ENCODE data around the gene TP53BP2.
"Not testable (repeated sequence)": the region's sequence is repeated elsewhere in the genome, so short reads cannot be mapped to it uniquely, and the experiment has no call there.

The TP53BP2 gene

GRCh38 chr1:223852337-223852736 is 6.6 kb upstream of the TP53BP2 start:
- no peak for DNase-seq (ENCODE audit: low read depth in 2 of 2)

GRCh38 chr1:223849352-223850254 is 3.9 kb upstream of the TP53BP2 start:
- DNase-seq (ENCODE audit: low read depth in 2 of 2), result no peak

- DNase-seq (ENCODE audit: low read depth in 2 of 2), result no peak
Observed at GRCh38 chr1:223848536-223848935, 2.8 kb upstream of the TP53BP2 start.

DNA sequence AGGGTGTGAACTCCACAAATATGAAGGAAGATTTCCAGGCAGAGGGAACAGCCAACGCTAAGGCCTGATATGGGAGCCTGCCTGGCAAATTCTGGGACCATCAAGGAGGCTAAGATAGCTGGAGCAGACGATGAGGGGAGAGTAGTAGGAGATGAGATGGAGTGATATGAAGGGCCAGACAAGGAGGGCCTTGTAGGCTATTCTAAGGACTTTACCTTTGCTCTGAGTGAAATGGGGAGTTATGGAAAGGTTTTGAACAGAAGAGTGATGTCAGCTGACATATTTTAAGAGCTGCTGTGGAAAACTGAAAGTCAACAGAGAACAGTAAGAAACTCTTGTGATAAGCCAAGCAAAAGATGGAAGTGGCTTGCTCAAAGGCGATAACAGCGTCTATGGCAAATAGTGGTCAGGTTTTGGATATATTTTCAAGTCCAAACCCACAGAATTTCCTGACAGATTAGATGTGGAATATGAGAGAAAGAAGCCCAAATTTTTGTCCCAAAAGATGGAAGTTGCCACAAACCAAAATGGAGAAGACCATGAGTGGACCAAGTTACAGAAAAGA is 2.1 kb upstream of the TP53BP2 start:
- DNase-seq (ENCODE audit: low read depth in 2 of 2), result no peak

GRCh38 chr1:223845037-223845809 is 524 bp downstream of the TP53BP2 start:
- DNase-seq (ENCODE audit: low read depth in 2 of 2), result peak; percentile 6 to 55

DNA sequence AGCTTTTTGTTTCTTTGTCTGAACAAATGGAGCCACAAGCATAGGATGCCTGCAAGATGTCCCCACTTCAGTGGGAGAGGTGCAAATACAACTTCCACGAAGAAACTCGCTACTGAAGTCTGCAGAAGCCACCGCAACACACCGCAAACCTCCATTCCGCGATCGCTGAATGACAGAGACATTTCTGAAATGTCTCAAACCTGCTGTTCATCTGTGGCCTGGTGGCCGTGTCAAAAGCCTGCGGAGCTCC is 1.0 kb downstream of the TP53BP2 start:
- peak; percentile 9 to 21 for DNase-seq (ENCODE audit: low read depth in 2 of 2)

DNA sequence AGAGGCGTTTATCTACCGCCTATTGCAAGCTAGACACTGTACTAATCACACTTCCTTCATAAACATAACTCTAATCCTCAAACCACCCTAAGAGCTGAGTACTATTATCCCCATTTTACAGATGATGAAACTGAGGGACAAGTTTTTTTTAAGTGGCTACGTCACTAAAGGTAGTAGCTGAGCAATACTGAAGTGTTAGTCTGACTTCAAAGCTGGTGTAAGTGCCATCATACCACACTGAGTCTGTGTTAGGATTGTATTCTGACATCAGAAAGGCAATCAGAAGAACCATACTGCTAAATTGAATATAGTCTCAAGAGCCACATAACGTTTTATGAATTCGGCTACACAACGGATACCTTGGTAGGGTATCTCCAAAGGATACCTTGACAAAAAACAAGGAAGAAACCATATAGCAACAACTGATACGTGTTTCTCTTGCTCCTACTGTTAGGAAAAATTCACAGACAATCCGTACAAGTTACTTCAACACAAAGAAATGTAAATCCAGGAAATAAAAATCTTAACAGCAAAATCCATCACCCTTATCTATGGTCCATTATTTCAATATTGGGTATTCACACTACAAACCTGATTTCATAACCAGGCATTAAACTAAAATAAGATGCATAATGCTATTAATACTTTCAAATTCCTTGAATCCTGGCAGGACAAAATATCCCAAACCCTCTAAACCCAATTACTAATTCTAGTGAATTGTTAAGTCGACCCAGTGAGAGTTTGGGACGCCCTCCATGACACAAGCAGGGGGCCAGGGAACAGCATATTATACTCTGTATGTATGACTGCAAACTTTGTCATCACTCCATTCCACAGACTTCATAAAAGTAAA is 1.6 kb downstream of the TP53BP2 start:
- DNase-seq (ENCODE audit: low read depth in 2 of 2), result no peak

- DNase-seq (ENCODE audit: low read depth in 2 of 2), result no peak
Observed at GRCh38 chr1:223842784-223843183, 3.0 kb downstream of the TP53BP2 start.

- DNase-seq (ENCODE audit: low read depth in 2 of 2), result not testable (repeated sequence)
Observed at GRCh38 chr1:223841977-223842623, 3.6 kb downstream of the TP53BP2 start.

DNA sequence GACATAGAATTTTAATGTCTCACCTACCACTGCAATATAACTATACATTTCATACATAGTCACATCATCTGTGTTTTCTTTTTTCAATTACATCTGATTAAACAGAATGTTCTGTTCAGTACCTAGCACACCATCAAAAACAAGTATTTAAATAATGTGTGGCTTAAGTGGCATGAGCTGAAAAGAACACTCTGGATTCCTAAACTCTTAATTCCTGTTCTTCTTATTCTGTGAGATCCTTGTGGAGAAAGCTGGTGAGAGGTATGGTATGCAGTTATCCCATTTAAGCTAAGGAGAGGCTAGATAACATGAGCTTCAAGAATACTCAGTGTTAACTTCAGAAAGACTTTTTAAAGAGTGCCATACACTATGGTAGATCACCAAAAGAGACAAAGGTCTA is 5.5 kb downstream of the TP53BP2 start:
- no peak for DNase-seq (ENCODE audit: low read depth in 2 of 2)

DNA sequence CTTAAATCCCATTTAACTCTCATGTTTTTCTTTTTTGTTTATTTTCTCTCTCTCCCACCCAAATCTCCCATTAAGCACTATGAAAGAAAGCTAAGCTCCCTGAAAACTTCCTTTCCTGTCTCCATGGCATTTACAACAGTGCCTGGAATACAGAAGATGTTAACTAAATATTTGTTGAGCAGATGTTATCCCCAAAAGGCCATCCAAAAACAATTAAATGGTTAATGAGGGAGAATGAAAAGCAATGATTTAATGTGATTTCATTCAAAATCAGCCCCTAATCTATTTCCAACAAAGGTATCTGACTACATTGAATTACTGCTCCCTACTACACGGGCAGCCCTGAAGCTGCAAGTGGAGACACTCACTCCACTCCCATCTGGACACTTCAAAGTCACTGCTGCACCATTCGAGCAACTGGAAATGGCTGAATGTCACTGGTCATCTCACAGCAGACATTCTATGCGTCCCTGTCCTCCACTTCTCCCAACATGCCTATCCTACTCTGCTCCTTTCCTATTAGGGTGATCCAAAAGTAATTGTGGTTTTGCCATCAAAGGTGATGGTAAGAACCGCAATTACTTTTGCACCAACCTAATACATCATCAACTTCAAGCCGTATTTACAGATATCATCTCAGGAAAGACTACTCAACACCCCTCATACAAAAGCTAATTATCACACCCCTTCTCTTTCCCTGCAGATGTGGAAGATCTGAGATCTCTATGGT is 7.5 kb downstream of the TP53BP2 start:
- DNase-seq (ENCODE audit: low read depth in 2 of 2), result no peak

DNA sequence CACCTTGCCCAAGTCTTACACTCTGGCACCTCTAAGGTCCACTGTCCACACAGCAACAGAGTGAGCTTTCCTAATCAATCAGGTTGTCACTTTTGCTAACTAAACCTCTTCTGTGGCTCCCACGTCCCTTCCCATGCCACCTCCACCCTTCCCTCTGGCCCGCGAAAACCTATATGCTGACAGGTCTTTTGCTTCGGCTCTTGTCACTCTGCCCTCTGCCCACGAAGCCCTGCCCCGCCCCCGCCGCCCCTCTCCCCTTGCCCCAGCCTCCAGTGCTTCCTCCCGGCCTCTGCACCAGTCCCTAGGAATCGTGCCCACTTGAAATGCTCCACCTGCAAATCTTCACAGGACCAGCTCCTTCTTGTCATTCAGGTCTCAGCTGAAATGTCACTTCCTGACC is 8.1 kb downstream of the TP53BP2 start:
- no peak for DNase-seq (ENCODE audit: low read depth in 2 of 2)

GRCh38 chr1:223837206-223837605 is 8.5 kb downstream of the TP53BP2 start:
- DNase-seq (ENCODE audit: low read depth in 2 of 2), result no peak

DNA sequence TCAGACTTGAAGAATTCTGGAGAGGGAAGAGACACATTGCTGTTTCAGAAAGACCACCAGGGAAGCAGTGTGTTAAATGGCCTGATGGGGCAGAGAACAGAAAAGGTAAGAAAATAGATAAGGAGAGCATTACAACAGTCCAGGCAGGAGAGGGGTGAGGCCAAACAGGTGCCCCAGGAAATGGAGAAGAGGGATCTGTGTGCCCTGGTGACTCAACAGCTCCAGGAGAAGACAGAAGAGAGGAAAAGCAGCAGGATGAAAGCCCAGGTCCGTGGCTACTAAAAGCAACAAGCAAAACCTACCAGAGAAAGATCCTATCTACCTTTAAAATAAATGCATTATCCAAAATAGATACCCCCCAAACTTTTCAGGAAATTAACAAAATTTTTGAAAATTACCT is 9.2 kb downstream of the TP53BP2 start:
- no peak for DNase-seq (ENCODE audit: low read depth in 2 of 2)

- no peak for DNase-seq (ENCODE audit: low read depth in 2 of 2)
Observed at GRCh38 chr1:223835754-223836153, 10.0 kb downstream of the TP53BP2 start.

DNA sequence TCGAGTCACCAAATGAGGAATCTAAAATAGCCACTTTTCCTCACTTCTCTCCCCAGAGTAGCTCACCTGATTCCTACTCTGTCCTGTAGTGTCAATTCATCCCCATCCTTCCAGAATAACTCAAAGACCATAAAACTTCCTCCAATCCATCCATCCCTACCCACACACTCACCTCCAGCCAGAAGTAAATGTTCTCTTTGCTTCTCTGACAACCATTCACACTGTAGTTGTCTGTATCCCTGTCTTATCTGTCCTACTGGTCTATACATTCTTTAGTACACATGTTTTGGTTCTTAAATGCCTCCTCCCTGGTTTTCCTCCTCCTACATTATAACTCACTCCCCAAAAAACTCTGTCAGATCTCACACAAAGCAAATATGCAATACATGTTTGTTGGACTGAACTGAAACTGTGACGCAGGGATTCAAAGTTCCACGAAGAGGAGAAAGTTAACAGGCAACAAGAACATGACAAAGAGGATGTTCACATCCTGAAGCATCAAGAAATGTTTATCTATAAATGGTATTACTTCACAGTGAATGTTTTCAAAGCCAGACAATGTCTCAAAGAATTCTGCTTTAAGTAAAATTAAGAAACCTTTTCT is 11.0 kb downstream of the TP53BP2 start:
- no peak for DNase-seq (ENCODE audit: low read depth in 2 of 2)

DNA sequence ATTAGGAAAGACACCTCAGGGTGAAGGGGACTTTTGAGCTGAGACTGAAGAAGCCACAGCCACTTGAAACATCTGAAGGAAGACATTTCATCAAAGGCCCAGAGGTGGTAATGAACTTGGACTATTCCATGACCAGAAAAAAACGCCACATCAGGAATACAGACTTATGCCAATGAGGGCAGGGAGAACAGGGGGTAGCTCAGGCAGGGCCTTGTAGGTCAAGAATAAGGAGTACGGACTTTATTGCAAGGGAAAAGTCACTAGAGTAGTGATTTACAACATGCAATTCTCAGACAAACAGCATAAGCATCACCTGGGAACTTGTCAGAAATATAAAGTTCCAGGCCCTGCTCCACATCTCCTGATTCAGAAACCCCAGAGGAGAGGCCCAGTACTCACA is 11.8 kb downstream of the TP53BP2 start:
- no peak for DNase-seq (ENCODE audit: low read depth in 2 of 2)

DNA sequence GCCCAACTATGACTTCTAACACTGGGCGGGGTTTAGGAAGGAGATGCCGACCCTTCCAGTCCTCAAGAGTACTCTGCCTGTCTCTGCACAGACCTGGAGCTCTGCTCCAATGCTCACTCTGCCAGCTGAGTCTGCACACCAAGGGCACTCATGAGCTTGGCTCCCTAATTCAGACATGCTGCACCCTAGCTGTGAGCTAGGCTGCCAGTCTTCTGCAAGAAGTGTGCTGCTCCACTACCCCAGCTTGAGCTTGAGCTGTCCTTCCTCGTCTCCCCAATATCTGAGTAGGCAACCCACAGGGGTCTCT is 13.2 kb downstream of the TP53BP2 start:
- no peak for DNase-seq (ENCODE audit: low read depth in 2 of 2)

GRCh38 chr1:223831755-223832636 is 13.8 kb downstream of the TP53BP2 start:
- DNase-seq (ENCODE audit: low read depth in 2 of 2), result no peak

GRCh38 chr1:223829678-223830077 is 16.1 kb downstream of the TP53BP2 start:
- no peak for DNase-seq (ENCODE audit: low read depth in 2 of 2)
